GM12872 (cell line): Measurements from ENCODE around the gene SORD.

Source experiments
- CTCF ChIP-seq: IDR thresholded peaks from 3 replicates; pipeline ENCODE4 v1.5.1; 2011; ENCODE audit warnings: low read depth, mild to moderate bottlenecking, low read length, moderate library complexity; ENCODE audit not compliant: insufficient read depth

Gene SORD

DNA sequence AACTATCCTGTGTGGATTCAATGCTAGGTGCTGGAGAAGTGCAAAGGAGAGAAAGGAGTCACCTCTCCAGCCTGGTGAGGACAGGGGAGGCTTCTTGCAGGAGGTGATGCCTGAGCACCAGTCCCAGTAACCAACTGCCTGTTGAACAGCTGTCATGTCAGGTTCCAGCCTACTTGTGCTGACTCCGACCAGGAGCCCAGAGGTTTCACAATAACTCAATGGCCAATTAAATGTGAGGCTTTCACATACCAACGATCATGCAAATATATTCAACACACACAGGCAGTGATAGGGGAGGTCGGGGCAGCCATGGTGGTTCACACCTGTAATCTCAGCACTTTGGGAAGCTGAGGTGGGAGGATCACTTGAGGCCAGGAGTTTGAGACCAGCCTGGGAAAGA is 7.7 kb downstream of the SORD start:
- TF ChIP-seq CTCF = no peak

DNA sequence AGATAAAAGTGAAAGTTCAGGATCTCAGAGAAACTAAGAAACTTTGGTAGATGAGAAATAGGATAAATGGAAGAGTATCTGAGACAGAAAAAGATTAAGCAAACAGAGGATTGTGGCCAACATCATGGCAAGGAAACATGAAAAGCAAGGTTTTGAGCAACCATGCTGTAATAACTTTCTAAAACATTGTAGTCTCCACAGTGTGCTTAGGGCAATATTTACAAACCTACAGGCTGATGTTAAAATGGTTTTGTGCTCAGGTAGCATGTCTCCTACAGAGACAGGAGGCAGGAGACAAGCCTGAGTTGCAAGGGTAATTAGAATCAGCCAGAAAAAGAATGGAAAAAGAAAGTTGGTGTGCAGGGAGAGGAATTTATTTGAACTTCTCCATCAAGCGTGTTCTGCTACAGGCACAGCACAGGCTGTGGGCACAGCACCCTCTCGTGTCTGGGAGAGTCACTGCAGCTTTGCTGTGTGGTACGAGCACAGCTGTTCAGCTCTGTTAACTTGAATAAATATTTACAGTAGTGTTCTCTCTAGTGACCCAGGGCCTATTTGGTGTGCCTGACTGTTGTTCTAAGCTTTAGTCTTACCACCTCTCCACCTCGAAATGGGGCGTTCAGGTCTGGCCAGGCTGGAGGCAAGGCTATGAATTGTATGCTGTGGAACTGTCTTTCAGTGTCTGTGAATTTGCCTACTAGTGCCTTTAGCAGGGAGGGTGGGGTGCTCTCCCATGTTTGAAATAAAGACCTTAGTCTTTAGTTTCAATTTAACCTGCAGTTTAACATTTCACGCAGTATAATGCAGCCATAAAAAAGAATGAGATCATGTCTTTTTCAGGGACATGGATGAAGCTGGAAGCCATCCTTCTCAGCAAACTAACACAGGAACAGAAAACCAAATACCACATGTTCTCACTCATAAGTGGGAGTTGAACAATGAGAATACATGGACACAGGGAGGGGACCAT is 14.1 kb downstream of the SORD start:
- TF ChIP-seq CTCF = peak; percentile 96

DNA sequence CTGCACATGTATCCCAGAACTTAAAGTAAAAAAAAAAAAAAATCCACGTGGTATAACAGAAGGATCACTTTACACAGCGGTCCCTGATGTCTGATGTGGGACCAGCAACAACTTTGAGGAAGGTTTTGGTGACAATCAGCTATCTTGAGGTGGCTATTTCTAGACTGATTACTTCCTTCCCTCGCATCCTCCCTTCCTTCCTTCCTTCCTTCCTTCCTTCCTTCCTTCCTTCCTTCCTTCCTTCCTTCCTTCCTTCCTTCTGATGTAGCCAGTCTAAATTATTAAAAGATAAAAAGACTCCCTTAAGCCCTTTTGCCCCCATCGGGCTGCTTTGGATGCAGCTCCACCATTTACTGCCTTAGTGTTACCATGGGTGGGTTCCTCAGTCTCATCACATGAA is 14.9 kb downstream of the SORD start:
- TF ChIP-seq CTCF = no peak

- TF ChIP-seq CTCF = no peak
Observed at GRCh38 chr15:45048794-45049631, 26.0 kb downstream of the SORD start.

GRCh38 chr15:45050587-45050986 is 27.6 kb downstream of the SORD start:
- TF ChIP-seq CTCF = no peak

- TF ChIP-seq CTCF = no peak
Observed at GRCh38 chr15:45064386-45064785, 41.4 kb downstream of the SORD start.

GRCh38 chr15:45083223-45083622 is 60.2 kb downstream of the SORD start:
- TF ChIP-seq CTCF = no peak
